Activated CD4-positive, CD25-positive, alpha-beta regulatory T cell treated with anti-CD3 and anti-CD28 coated beads, Interleukin-2, amount 50 U/mL, for 72 hours (primary cell): ENCODE data around the gene DPRX.
"Not testable (repeated sequence)": the region's sequence is repeated elsewhere in the genome, so short reads cannot be mapped to it uniquely, and the experiment has no call there.

Source experiments
- DNase-seq: peaks from one replicate; pipeline ENCODE4 v3.0.0; 2021

The DPRX gene

GRCh38 chr19:53647350-53647749 is 15.6 kb downstream of the DPRX start:
- no peak for DNase-seq

GRCh38 chr19:53647792-53648191 is 16.0 kb downstream of the DPRX start:
- no peak for DNase-seq

- no peak for DNase-seq
Measured at GRCh38 chr19:53649746-53650593, 18.2 kb downstream of the DPRX start.

DNA sequence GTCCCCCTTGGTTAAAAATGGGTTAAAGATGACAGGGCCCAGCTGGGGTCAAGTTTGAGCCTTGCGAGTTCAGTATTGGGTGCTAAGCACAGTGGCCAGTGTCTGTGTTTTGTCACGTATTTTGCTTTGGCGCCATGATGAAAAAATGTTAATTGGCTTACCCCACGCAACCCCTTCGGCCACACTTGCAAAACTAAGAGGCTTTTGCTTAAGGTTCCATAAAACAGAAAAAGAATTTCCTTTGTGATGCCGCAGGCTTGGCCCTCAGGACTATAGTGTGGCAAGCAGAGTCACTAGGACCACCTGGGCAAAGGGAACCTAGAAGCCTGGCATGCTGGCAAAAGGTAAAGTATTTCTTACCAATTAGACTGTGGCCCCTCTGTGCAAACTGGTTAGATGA is 20.7 kb downstream of the DPRX start:
- no peak for DNase-seq

DNA sequence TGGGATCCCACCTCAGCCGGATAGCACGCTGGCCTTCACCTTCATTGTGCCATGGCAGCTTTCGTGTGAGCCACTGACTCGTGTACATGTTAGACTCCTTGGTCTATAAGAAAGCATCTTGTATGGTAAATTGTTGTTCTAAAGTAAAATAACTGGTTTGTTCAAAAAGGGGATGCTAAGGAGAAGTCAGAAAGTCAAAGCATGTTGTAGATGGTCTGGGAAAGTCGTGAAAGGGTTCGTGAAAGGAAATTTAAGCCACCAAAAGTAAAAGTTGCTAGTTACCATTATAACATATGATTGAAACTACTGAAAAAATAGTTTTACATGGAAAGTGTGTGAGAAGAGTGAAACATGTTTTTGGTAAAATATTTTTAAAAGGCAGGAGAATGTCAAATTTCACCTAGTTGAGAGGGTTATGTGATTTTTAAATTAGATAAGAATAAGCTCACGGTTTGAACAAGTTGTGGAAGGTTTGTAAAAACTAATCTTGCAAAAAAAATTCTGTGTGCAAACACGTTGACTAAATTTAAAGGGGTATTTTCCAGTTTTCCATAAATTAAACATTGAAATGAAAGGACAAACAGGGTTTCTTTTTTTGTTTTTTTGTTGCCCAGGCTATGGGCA is 23.4 kb downstream of the DPRX start:
- no peak for DNase-seq

DNA sequence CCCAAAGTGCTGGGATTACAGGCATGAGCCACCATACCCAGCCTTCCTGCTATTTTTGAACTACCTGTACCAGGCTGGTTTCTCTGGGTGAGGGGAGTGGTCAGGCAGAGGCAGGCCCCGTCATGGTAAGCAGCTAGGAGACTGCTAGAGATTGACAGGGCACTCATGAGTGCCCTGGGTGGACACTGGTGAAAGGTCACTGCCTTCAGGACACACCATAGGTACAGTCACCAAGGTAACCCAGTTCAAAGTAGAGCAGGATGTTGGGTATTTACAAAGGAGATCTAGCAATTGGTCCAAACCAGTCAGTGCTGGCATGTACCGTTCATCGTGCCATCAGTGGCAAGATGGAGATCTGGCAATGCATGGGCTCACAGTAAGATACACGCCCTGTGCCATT is 25.5 kb downstream of the DPRX start:
- DNase-seq, result no peak

GRCh38 chr19:53657778-53658177 is 26.0 kb downstream of the DPRX start:
- no peak for DNase-seq

- DNase-seq, result no peak
Measured at GRCh38 chr19:53659292-53659691, 27.5 kb downstream of the DPRX start.

DNA sequence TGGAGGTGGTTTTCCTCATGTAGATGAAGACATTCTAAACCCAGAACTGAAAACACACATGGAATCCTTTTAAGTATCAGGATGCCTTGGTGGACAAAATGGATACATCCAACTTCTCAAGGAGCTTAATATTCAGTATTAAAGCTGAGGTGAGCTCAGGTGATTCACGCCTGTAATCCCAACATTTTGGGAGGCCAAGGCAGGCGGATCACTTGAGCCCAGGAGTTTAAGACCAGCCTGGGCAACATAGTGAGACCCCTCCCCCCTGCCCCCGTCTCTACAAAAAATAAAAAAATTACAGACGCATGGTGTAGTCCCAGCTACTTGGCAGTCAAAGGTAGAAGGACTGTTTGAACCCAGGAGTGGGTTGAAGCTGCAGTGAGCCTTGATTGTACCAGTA is 28.8 kb downstream of the DPRX start:
- DNase-seq, result no peak

- DNase-seq, result no peak
Measured at GRCh38 chr19:53662209-53662608, 30.4 kb downstream of the DPRX start.

GRCh38 chr19:53664152-53664551 is 32.4 kb downstream of the DPRX start:
- DNase-seq, result no peak

DNA sequence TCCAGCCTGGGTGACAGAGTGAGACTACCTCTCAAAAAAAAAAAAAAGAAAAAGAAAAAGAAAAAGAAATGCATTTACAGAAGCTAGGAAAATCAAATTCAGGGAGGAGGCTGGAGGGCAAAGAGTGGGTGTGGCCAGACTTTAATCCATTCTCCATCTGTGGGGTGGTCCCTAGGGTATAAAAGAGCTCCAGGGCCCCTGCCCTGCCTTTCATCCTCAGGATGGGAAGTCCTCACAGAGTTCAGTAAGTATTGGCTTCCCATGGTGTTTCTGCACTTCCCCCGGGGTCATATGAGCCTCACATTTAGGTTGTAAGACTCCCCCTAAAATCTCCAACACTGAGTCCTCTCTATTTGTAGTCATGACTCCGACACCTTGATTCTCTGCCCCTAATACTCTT is 33.0 kb downstream of the DPRX start:
- no peak for DNase-seq

DNA sequence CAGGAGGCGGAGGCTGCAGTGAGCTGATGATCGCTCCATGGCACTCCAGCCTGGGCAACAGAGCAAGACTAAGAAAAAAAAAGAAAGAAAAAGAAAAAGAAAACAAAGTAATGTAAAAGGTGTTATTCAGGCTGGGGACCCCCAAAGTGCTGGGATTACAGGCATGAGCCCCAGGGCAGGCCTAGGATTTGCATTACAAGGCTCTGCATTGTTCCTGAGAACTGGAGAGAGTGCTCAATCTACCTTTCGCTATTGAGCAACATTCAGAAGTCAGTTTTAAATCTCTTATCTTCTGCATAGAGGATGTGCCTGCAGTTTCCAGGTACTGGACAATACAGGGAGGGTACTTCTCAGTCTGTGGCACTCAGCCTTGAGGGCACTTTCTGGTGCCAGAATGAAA is 34.5 kb downstream of the DPRX start:
- DNase-seq, result not testable (repeated sequence)

DNA sequence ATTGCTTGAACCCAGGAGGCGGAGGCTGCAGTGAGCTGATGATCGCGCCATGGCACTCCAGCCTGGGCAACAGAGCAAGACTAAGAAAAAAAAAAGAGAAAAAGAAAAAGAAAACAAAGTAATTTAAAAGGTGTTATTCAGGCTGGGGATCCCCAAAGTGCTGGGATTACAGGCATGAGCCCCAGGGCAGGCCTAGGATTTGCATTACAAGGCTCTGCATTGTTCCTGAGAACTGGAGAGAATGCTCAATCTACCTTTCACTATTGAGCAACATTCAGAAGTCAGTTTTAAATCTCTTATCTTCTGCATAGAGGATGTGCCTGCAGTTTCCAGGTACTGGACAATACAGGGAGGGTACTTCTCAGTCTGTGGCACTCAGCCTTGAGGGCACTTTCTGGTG is 37.0 kb downstream of the DPRX start:
- DNase-seq, result not testable (repeated sequence)

GRCh38 chr19:53670345-53670744 is 38.5 kb downstream of the DPRX start:
- DNase-seq, result no peak

- no peak for DNase-seq
Measured at GRCh38 chr19:53671663-53672062, 39.9 kb downstream of the DPRX start.
